Peyer's patch (tissue), 4 donors: Measurements from ENCODE around the gene CGB3.

Experiments
- CTCF ChIP-seq, 6 experiments: fragments of 450-650 bp in 4 of 6; fragments of 200-600 bp in 2 of 6; sonication (generic) in 1 of 6; IDR thresholded peaks; one replicate each; pipeline ENCODE4 v1.5.1; 2017 to 2019; ENCODE audit warnings: antibody characterized with exemption in 6 of 6, mild to moderate bottlenecking in 3 of 6, moderate library complexity in 1 of 6
- POLR2A ChIP-seq, 2 donors: fragments of 450-650 bp; IDR thresholded peaks; one replicate each; pipeline ENCODE4 v1.5.1; 2017; ENCODE audit warnings: antibody characterized with exemption in 2 of 2, mild to moderate bottlenecking in 2 of 2, moderate library complexity in 2 of 2

GRCh38 chr19:49016067-49016839, 7.9 kb downstream of the CGB3 start:
- no peak for TF ChIP-seq POLR2A (IDR thresholded peaks at IDR 0.05)
- no peak for TF ChIP-seq CTCF (IDR thresholded peaks at IDR 0.05)
